ENCODE measurements around the gene RDH12.

RDH12 gene

GRCh38 chr14:67674139-67674479, 27.6 kb upstream of the RDH12 start:
- Histone ChIP-seq H4K20me1 (ENCODE audit: insufficient read depth, low read length) (peaks cover 4% of the 10 kb centered on the region; the same call in 1 of the 2 replicates), H3K27ac (ENCODE audit: low read length) (peak overlapping the region; percentile 69), H3K4me2 (ENCODE audit: low read length) (peak overlapping the region; percentile 89), H3K36me3 (replicated peaks; ENCODE audit: low read depth, low read length) (peaks cover 21% of the 10 kb centered on the region), H3K9ac (ENCODE audit: low read length) (peak overlapping the region; percentile 78), H3K27me3 (ENCODE audit: low read depth, low read length) (no peaks in the 10 kb centered on the region), H3K9me3 (ENCODE audit: insufficient read depth, low read length) (no peaks in the 10 kb centered on the region), H3K4me3 (ENCODE audit: low read length) (peak overlapping the region; percentile 97), H3K4me1 (ENCODE audit: low read length) (peaks cover 12% of the 10 kb centered on the region), H2AFZ (ENCODE audit: low read depth, low read length) (peak overlapping the region; percentile 96; the same call in 1 of the 2 replicates), H3K79me2 (ENCODE audit: low read length) (peaks cover 19% of the 10 kb centered on the region)
- TF ChIP-seq CTCF (IDR thresholded peaks at IDR 0.05; ENCODE audit: low read depth, low read length) (peak; percentile 31), EZH2phosphoT487 (IDR thresholded peaks at IDR 0.05; ENCODE audit: low read depth) (no peak)

GRCh38 chr14:67674480-67675218, 27.0 kb upstream of the RDH12 start, which contains the start of gene VTI1B:
Gene VTI1B, minus strand, starts transcription at chr14:67674632. Its CDS starts 143 bp downstream, at chr14:67674489.
- Histone ChIP-seq H3K9ac (ENCODE audit: low read length) (peak within 1 kb of the TSS; percentile 78), H3K27me3 (ENCODE audit: low read depth, low read length) (no peaks in the 10 kb centered on the region), H2AFZ (ENCODE audit: low read depth, low read length) (peak within 1 kb of the TSS; percentile 96), H3K4me3 (ENCODE audit: low read length) (peak within 1 kb of the TSS; percentile 97), H3K4me1 (ENCODE audit: low read length) (peaks cover 12% of the 10 kb centered on the region), H3K27ac (ENCODE audit: low read length) (peak within 1 kb of the TSS; percentile 69), H3K9me3 (ENCODE audit: insufficient read depth, low read length) (no peaks in the 10 kb centered on the region), H3K4me2 (ENCODE audit: low read length) (peak within 1 kb of the TSS; percentile 89), H3K36me3 (replicated peaks; ENCODE audit: low read depth, low read length) (peaks cover 23% of the 10 kb centered on the region), H4K20me1 (ENCODE audit: insufficient read depth, low read length) (peaks cover 4% of the 10 kb centered on the region; the same call in 1 of the 2 replicates), H3K79me2 (ENCODE audit: low read length) (peaks cover 19% of the 10 kb centered on the region)
- no peak for TF ChIP-seq CTCF (IDR thresholded peaks at IDR 0.05; ENCODE audit: low read depth, low read length)
- no peak for TF ChIP-seq EZH2phosphoT487 (IDR thresholded peaks at IDR 0.05; ENCODE audit: low read depth)

- Histone ChIP-seq H3K79me2 (ENCODE audit: low read length) (peaks cover 19% of the 10 kb centered on the region), H3K4me1 (ENCODE audit: low read length) (peaks cover 16% of the 10 kb centered on the region), H2AFZ (ENCODE audit: low read depth, low read length) (peak overlapping the region; percentile 96), H3K27ac (ENCODE audit: low read length) (no peak overlapping the region), H3K27me3 (ENCODE audit: low read depth, low read length) (no peaks in the 10 kb centered on the region), H3K9me3 (ENCODE audit: insufficient read depth, low read length) (no peaks in the 10 kb centered on the region), H3K36me3 (replicated peaks; ENCODE audit: low read depth, low read length) (peaks cover 27% of the 10 kb centered on the region), H4K20me1 (ENCODE audit: insufficient read depth, low read length) (peaks cover 8% of the 10 kb centered on the region; the same call in 1 of the 2 replicates), H3K9ac (ENCODE audit: low read length) (peak overlapping the region; percentile 78), H3K4me2 (ENCODE audit: low read length) (peak overlapping the region; percentile 89), H3K4me3 (ENCODE audit: low read length) (peak overlapping the region; percentile 97)
- TF ChIP-seq CTCF (IDR thresholded peaks at IDR 0.05; ENCODE audit: low read depth, low read length) (no peak), EZH2phosphoT487 (IDR thresholded peaks at IDR 0.05; ENCODE audit: low read depth) (no peak)
Measured at GRCh38 chr14:67675219-67675582, 26.5 kb upstream of the RDH12 start.

- H3K4me1 ChIP-seq (ENCODE audit: low read length), result peaks cover 20% of the 10 kb centered on the region
- H3K36me3 ChIP-seq (replicated peaks; ENCODE audit: low read depth, low read length), result peaks cover 58% of the 10 kb centered on the region
- no peak overlapping the region for H2AFZ ChIP-seq (ENCODE audit: low read depth, low read length)
- no peak overlapping the region for H3K4me2 ChIP-seq (ENCODE audit: low read length)
- H3K27me3 ChIP-seq (ENCODE audit: low read depth, low read length), result no peaks in the 10 kb centered on the region
- H3K9ac ChIP-seq (ENCODE audit: low read length), result no peak overlapping the region
- H3K9me3 ChIP-seq (ENCODE audit: insufficient read depth, low read length), result no peaks in the 10 kb centered on the region
- H3K4me3 ChIP-seq (ENCODE audit: low read length), result no peak overlapping the region
- peaks cover 5% of the 10 kb centered on the region for H3K79me2 ChIP-seq (ENCODE audit: low read length)
- peaks cover 14% of the 10 kb centered on the region for H4K20me1 ChIP-seq (ENCODE audit: insufficient read depth, low read length)
- no peak for TF ChIP-seq CTCF (IDR thresholded peaks at IDR 0.05; ENCODE audit: low read depth, low read length)
- no peak for TF ChIP-seq EZH2phosphoT487 (IDR thresholded peaks at IDR 0.05; ENCODE audit: low read depth)
- H3K27ac ChIP-seq (ENCODE audit: low read length), result no peak overlapping the region
Measured at GRCh38 chr14:67679006-67679405, 22.7 kb upstream of the RDH12 start.

Data from OCI-LY3 (cell line).